Adrenal gland (tissue), 12 donors: ENCODE measurements around the gene TMEM123. TPM values are rescaled to one million over a fixed set of nuclear protein-coding genes. Genes with fewer than 3 reads are reported as not detected.

Experiments used
- DNase-seq, 7 donors: peaks; one replicate each; pipeline ENCODE4 v3.0.0-alpha.2; 2019 to 2020
- H3K27ac ChIP-seq, 5 donors: fragments of 200-600 bp; sonication (generic) in 4 of 5; 1 replicate in 3 of 5; 2 replicates in 2 of 5; pipeline versions ENCODE4 v1.5.1 to v1.8.0; 2016 to 2020; ENCODE audit warnings: mild to moderate bottlenecking in 1 of 5
- H3K27me3 ChIP-seq: fragments of 200-600 bp; 2 replicates; pipeline ENCODE4 v1.8.0; 2021
- H3K36me3 ChIP-seq, 2 donors: fragments of 200-600 bp; replicated peaks in 1 of 2; 1 replicate in 1 of 2; 2 replicates in 1 of 2; pipeline versions ENCODE4 v1.5.1 to v1.8.0; 2018 to 2022
- H3K4me1 ChIP-seq, 2 donors: fragments of 200-600 bp; replicated peaks in 1 of 2; 1 replicate in 1 of 2; 2 replicates in 1 of 2; pipeline versions ENCODE4 v1.5.1 to v1.8.0; 2018 to 2021
- H3K4me3 ChIP-seq, 4 donors: fragments of 200-600 bp; sonication (generic) in 3 of 4; one replicate each; pipeline ENCODE4 v1.5.1; 2016 to 2018
- H3K9me3 ChIP-seq, 3 donors: fragments of 200-600 bp; sonication (generic) in 1 of 3; replicated peaks in 1 of 3; 1 replicate in 2 of 3; 2 replicates in 1 of 3; pipeline versions ENCODE4 v1.5.1 to v1.8.0; 2016 to 2021
- CTCF ChIP-seq, 6 experiments: fragments of 450-650 bp in 4 of 6; fragments of 200-600 bp in 2 of 6; sonication (generic) in 1 of 6; IDR thresholded peaks; 1 replicate in 5 of 6; 2 replicates in 1 of 6; pipeline versions ENCODE4 v1.5.1 to v1.8.0; 2016 to 2021; ENCODE audit warnings: antibody characterized with exemption in 6 of 6, mild to moderate bottlenecking in 2 of 6, moderate library complexity in 1 of 6
- POLR2A ChIP-seq, 2 donors: fragments of 450-650 bp; IDR thresholded peaks; one replicate each; pipeline ENCODE4 v1.6.1; 2017; ENCODE audit warnings: antibody characterized with exemption in 2 of 2, mild to moderate bottlenecking in 2 of 2, moderate library complexity in 1 of 2
- WGBS, 4 donors: extraction: QIAGEN DNeasy Blood & Tissue Kit in 2 of 4; methylation state at CpG; one replicate each; pipeline versions ENCODE4 v1.1.5 to v1.1.7; 2013 to 2017; 5-methylcytosine and 5-hydroxymethylcytosine counted together
- intact Hi-C, 2 donors: fragments of 100-400 bp; cut with DNase I; formaldehyde crosslinking; loops; one replicate each; pipeline versions ENCODE4 v1.14.1 to v1.15.0; 2022 to 2023
- polyA plus RNA-seq, 3 donors: library from polyadenylated mRNA; stranded (reverse); fragments of 200-250 nt in 2 of 3; fragments of 350-450 nt in 1 of 3; fragmentation: Illumina TruSeq in 1 of 3; extraction: RNeasy Lipid Tissue Mini Kit (QIAGEN cat#74804) in 1 of 3; gene quantifications; one replicate each; pipeline ENCODE4 v1.2.3, GENCODE V29; 2013 to 2014
- total RNA-seq, 9 donors: library from RNA; depleted of rRNA in 4 of 9; stranded (reverse); fragments of >200 nt in 4 of 9; fragments of 120-200 nt in 1 of 9; fragmentation: NEBNext Ultra II Directional in 1 of 9; extraction: Animal tissue kit (Norgen Biotek cat#: 25700) in 1 of 9; gene quantifications; one replicate each; pipeline versions ENCODE4 v1.1.0 to v1.2.4, GENCODE V29; 2013 to 2023
- donor health status: healthy with polysubstance abuse.
- donor health status: Bipolar disorder and iron deficiency.
- donor health status: DM: yes; HTN: yes; CAD: no.
- donor health status: DM: no; HTN: no; CAD: no.
- donor health status: DM: no; HTN: no; CAD: no.
- donor health status: DM: yes; HTN: yes; CAD: no.

The TMEM123 gene
- total and polyA plus RNA-seq, 12 donors: 19.2 to 284 (median 117) TPM

GRCh38 chr11:102453921-102454320 is 1.4 kb upstream of the TMEM123 start:
- TF ChIP-seq CTCF (IDR thresholded peaks at IDR 0.05) (no peak), POLR2A (IDR thresholded peaks at IDR 0.05) (no peak)
- intact Hi-C loops: loop anchor here in 1 of 2 donors (5.0 kb wide), 1 partner anchor 62 kb away; no protein-coding TSS in a partner anchor
- Histone ChIP-seq H3K4me3 (no peak overlapping the region), H3K36me3 (no peaks in the 10 kb centered on the region), H3K4me1 (peaks cover 23 to 27% of the 10 kb centered on the region in 2 donors), H3K9me3 (no peaks in the 10 kb centered on the region), H3K27ac (no peak overlapping the region), H3K27me3 (no peaks in the 10 kb centered on the region)
- no peak for DNase-seq
- WGBS, 4 donors: 93 to 95% (median 94%) methylated on average over 3 of the region's 3 CpGs

GRCh38 chr11:102453302-102453695 is 734 bp upstream of the TMEM123 start:
- 2 to 7% (median 3%) methylated on average over 8 of the region's 8 CpGs for WGBS, 4 donors
- Histone ChIP-seq H3K4me1 (peaks cover 29 to 33% of the 10 kb centered on the region in 2 donors), H3K9me3 (no peaks in the 10 kb centered on the region), H3K27ac (peak overlapping the region in 4 of 5 donors; percentile 70 to 89 (median 87)), H3K36me3 (peaks cover 0 to 2% of the 10 kb centered on the region in 2 donors), H3K27me3 (no peaks in the 10 kb centered on the region), H3K4me3 (peak overlapping the region in 2 of 4 donors; percentile 77 to 95)
- no peak for TF ChIP-seq POLR2A (IDR thresholded peaks at IDR 0.05)
- TF ChIP-seq CTCF (IDR thresholded peaks at IDR 0.05): no peak
- DNase-seq: peak in 2 of 7 donors; percentile 31 to 62
- intact Hi-C loops: loop anchor here in 1 of 2 donors (5.0 kb wide), 1 partner anchor 61 kb away; no protein-coding TSS in a partner anchor

- TF ChIP-seq CTCF (IDR thresholded peaks at IDR 0.05) (no peak), POLR2A (IDR thresholded peaks at IDR 0.05) (peak in 1 of 2 donors; percentile 66)
- H3K27me3 ChIP-seq: no peaks in the 10 kb centered on the region
- peak overlapping the region; percentile 12 to 95 (median 68) for H3K4me3 ChIP-seq
- intact Hi-C loops: loop anchor here in 1 of 2 donors (5.0 kb wide), 1 partner anchor 60 kb away; no protein-coding TSS in a partner anchor
- peak; percentile 63 to 76 (median 70) for DNase-seq
- peak overlapping the region; percentile 15 to 89 (median 86) for H3K27ac ChIP-seq
- peaks cover 0 to 4% of the 10 kb centered on the region in 2 donors for H3K36me3 ChIP-seq
- peaks cover 33 to 34% of the 10 kb centered on the region in 2 donors for H3K4me1 ChIP-seq
- no peaks in the 10 kb centered on the region for H3K9me3 ChIP-seq
- 0 to 1% (median 0%) methylated on average over 19 to 55 of the region's 55 CpGs for WGBS, 4 donors
Measured at GRCh38 chr11:102451681-102452460, 694 bp downstream of the TMEM123 start.

GRCh38 chr11:102451041-102451680 is 1.4 kb downstream of the TMEM123 start:
- TF ChIP-seq CTCF (IDR thresholded peaks at IDR 0.05): no peak
- TF ChIP-seq POLR2A (IDR thresholded peaks at IDR 0.05): no peak
- intact Hi-C loops: loop anchor here in 1 of 2 donors (5.0 kb wide), 1 partner anchor 59 kb away; no protein-coding TSS in a partner anchor
- Histone ChIP-seq H3K4me1 (peaks cover 33 to 34% of the 10 kb centered on the region in 2 donors), H3K27me3 (no peaks in the 10 kb centered on the region), H3K27ac (peak overlapping the region; percentile 15 to 89 (median 86)), H3K4me3 (peak overlapping the region in 3 of 4 donors; percentile 58 to 95 (median 77)), H3K9me3 (no peaks in the 10 kb centered on the region), H3K36me3 (peaks cover 0 to 4% of the 10 kb centered on the region in 2 donors)
- 25 to 30% (median 30%) methylated on average over 6 of the region's 6 CpGs for WGBS, 4 donors
- no peak for DNase-seq
